Right lobe of liver (tissue), 6 donors: ENCODE measurements around the gene HCK. TPM values are rescaled to one million over a fixed set of nuclear protein-coding genes. Genes with fewer than 3 reads are reported as not detected.
A peak's percentile ranks its signal among the peaks of the same experiment; 100 is the strongest.
"Not testable (repeated sequence)": the region's sequence is repeated elsewhere in the genome, so short reads cannot be mapped to it uniquely, and the experiment has no call there.

Experiments used
- ATAC-seq, 4 donors: fragments of 200-7000 bp; cut with Tn5 transposase; one replicate each; pipeline ENCODE4 v1.9.1; 2020; ENCODE audit warnings: mild to moderate bottlenecking in 4 of 4, moderate library complexity in 4 of 4
- DNase-seq, 3 donors: peaks; one replicate each; pipeline ENCODE4 v3.0.0-alpha.2; 2020
- H3K27ac ChIP-seq, 3 donors: fragments of 200-600 bp; one replicate each; pipeline ENCODE4 v1.8.0; 2022
- H3K27me3 ChIP-seq, 2 donors: fragments of 200-600 bp; one replicate each; pipeline ENCODE4 v1.8.0; 2022
- H3K36me3 ChIP-seq, 4 donors: fragments of 200-600 bp; sonication (generic) in 1 of 4; one replicate each; pipeline versions ENCODE4 v1.5.1 to v1.8.0; 2017 to 2022; ENCODE audit warnings: control low read depth in 1 of 4
- H3K4me1 ChIP-seq, 4 donors: fragments of 200-600 bp; sonication (generic) in 1 of 4; one replicate each; pipeline versions ENCODE4 v1.5.1 to v1.8.0; 2017 to 2022; ENCODE audit warnings: control low read depth in 1 of 4
- H3K4me3 ChIP-seq, 3 donors: fragments of 200-600 bp; one replicate each; pipeline ENCODE4 v1.8.0; 2022
- H3K9me3 ChIP-seq, 4 donors: fragments of 200-600 bp; sonication (generic) in 1 of 4; one replicate each; pipeline versions ENCODE4 v1.5.1 to v1.8.0; 2017 to 2022; ENCODE audit warnings: control low read depth in 1 of 4
- CTCF ChIP-seq, 4 donors: fragments of 200-600 bp in 3 of 4; fragments of 450-650 bp in 1 of 4; IDR thresholded peaks; one replicate each; pipeline versions ENCODE4 v1.5.1 to v1.8.0; 2016 to 2022; ENCODE audit warnings: antibody characterized with exemption in 4 of 4, mild to moderate bottlenecking in 2 of 4
- POLR2A ChIP-seq: fragments of 450-650 bp; IDR thresholded peaks from one replicate; pipeline ENCODE4 v1.6.1; 2017; ENCODE audit warnings: antibody characterized with exemption, mild to moderate bottlenecking
- WGBS: methylation state at CpG from one replicate; pipeline ENCODE4 v1.1.6; 2018; ENCODE audit warnings: low coverage, low lambda C conversion rate; ENCODE audit not compliant: insufficient coverage; ENCODE audit errors: missing lambda C conversion rate; 5-methylcytosine and 5-hydroxymethylcytosine counted together
- intact Hi-C, 2 donors: fragments of 100-400 bp; cut with DNase I; formaldehyde crosslinking; loops; one replicate each; pipeline versions ENCODE4 v1.11.2 to v1.14.1; 2022
- total RNA-seq, 6 experiments: library from RNA; depleted of rRNA in 2 of 6; stranded (reverse); fragments of >200 nt in 2 of 6; fragmentation: NEBNext Ultra II Directional in 3 of 6; extraction: Animal tissue kit (Norgen Biotek cat#: 25700) in 3 of 6; gene quantifications; one replicate each; pipeline versions ENCODE4 v1.1.0 to v1.2.4, GENCODE V29; 2016 to 2023
- donor health status: DM: no; HTN: yes; CAD: no.
- donor health status: DM: no; HTN: no; CAD: no.
- donor health status: DM: no; HTN: no; CAD: no.
- donor health status: DM: no; HTN: yes; CAD: no.
- donor health status: DM: no; HTN: yes; CAD: no.

HCK gene
- total RNA-seq, 6 experiments from 2014 or later, result 2.9 to 17.1 (median 5.6) TPM

GRCh38 chr20:32031007-32031958 lies 20.8 kb upstream of the HCK start:
- ATAC-seq (peak; percentile 93 to 96 (median 96)), DNase-seq (peak; percentile 85 to 86 (median 85))
- Histone ChIP-seq H3K9me3 (no peaks in the 10 kb centered on the region), H3K27ac (no peak overlapping the region), H3K36me3 (no peaks in the 10 kb centered on the region), H3K4me1 (peaks cover 0 to 9% (median 0%) of the 10 kb centered on the region in 4 donors), H3K27me3 (no peaks in the 10 kb centered on the region), H3K4me3 (peak overlapping the region in 2 of 3 donors; percentile 14 to 22)
- TF ChIP-seq POLR2A (no peak), CTCF (IDR thresholded peaks at IDR 0.05) (peak; percentile 87 to 94 (median 92))
- 16% methylated on average over 8 of the region's 59 CpGs for WGBS
- intact Hi-C loops, result no loop called here

- DNase-seq, result no peak
- intact Hi-C loops, result no loop called here
- H3K27me3 ChIP-seq, result no peaks in the 10 kb centered on the region
- ATAC-seq, result no peak
- H3K4me3 ChIP-seq, result no peak overlapping the region
- WGBS, result 21% methylated on average over 2 of the region's 2 CpGs
- no peaks in the 10 kb centered on the region for H3K36me3 ChIP-seq
- no peak for TF ChIP-seq POLR2A
- H3K9me3 ChIP-seq, result no peaks in the 10 kb centered on the region
- peaks cover 0 to 9% (median 0%) of the 10 kb centered on the region in 4 donors for H3K4me1 ChIP-seq
- H3K27ac ChIP-seq, result no peak overlapping the region
These were observed 18.7 kb upstream of the HCK start for GRCh38 chr20:32033316-32033715.

- H3K9me3 ChIP-seq, H3K27ac ChIP-seq, H3K4me3 ChIP-seq, H3K4me1 ChIP-seq, intact Hi-C loops, ATAC-seq, DNase-seq, H3K27me3 ChIP-seq, H3K36me3 ChIP-seq: not testable (repeated sequence)
- 47% methylated on average over 2 of the region's 3 CpGs for WGBS
These were observed 18.3 kb upstream of the HCK start for GRCh38 chr20:32033721-32034120.

- ATAC-seq (peak; percentile 20 to 43 (median 36)), DNase-seq (no peak)
- H3K36me3 ChIP-seq, result no peaks in the 10 kb centered on the region
- H3K27me3 ChIP-seq, result no peaks in the 10 kb centered on the region
- no peak for TF ChIP-seq CTCF (IDR thresholded peaks at IDR 0.05)
- no peak for TF ChIP-seq POLR2A
- H3K9me3 ChIP-seq, result no peaks in the 10 kb centered on the region
- peaks cover 0 to 9% (median 0%) of the 10 kb centered on the region in 4 donors for H3K4me1 ChIP-seq
- 48% methylated on average over 5 of the region's 9 CpGs for WGBS
- no peak overlapping the region for H3K4me3 ChIP-seq
- no peak overlapping the region for H3K27ac ChIP-seq
- intact Hi-C loops, result no loop called here
These were observed 17.2 kb upstream of the HCK start for GRCh38 chr20:32034581-32035425.

- intact Hi-C loops, result no loop called here
- no peaks in the 10 kb centered on the region for H3K36me3 ChIP-seq
- H3K27ac ChIP-seq, result no peak overlapping the region
- no peak for TF ChIP-seq POLR2A
- no peak for TF ChIP-seq CTCF (IDR thresholded peaks at IDR 0.05)
- H3K27me3 ChIP-seq, result no peaks in the 10 kb centered on the region
- DNase-seq, result no peak
- WGBS, result 69% methylated on average over 8 of the region's 8 CpGs
- H3K9me3 ChIP-seq, result no peaks in the 10 kb centered on the region
- no peak overlapping the region for H3K4me3 ChIP-seq
- H3K4me1 ChIP-seq, result peaks cover 0 to 9% (median 0%) of the 10 kb centered on the region in 4 donors
- ATAC-seq, result no peak
These were observed 16.6 kb upstream of the HCK start for GRCh38 chr20:32035426-32035779.
